Measurements from ENCODE around the gene PLCL2. TPM values are rescaled to one million over a fixed set of nuclear protein-coding genes. Genes with fewer than 3 reads are reported as not detected.

PLCL2 gene
- total RNA-seq, 1 experiment from 2014 or later, result 0.07 TPM

DNA sequence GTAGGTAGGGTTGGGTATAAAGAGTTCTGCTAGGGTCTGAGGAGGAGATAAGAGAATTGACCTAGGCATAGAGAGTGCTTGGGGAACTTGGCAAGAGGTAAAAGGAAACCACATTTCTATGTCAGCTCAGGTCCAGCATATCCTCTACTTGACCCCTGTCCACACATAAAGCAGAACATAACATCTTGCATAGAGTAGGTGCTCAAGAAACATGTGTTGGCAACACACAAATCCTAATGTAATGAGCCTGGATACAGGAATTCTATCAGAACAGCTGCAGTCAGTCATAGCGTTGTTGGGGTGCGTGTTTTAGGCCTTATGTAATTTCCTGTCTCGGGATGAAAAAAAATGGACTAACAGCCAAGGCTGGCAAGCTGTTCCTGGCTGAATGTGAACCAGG, 35.0 kb upstream of the PLCL2 start:
- no peak for DNase-seq
- H3K4me3 Mint-ChIP-seq (ENCODE audit: unreplicated experiment), result no peak overlapping the region
- CTCF ChIA-PET, result no interaction called here
- POLR2A ChIA-PET, result no interaction called here
- Histone ChIP-seq H3K4me3 (ENCODE audit: low read depth, low read length) (no peak overlapping the region), H3K9me3 (no peaks in the 10 kb centered on the region), H3K4me1 (no peaks in the 10 kb centered on the region), H3K27me3 (replicated peaks; ENCODE audit: control insufficient read depth, insufficient read depth, low read length) (no peaks in the 10 kb centered on the region), H3K36me3 (ENCODE audit: control insufficient read depth, insufficient read depth, low read length) (no peaks in the 10 kb centered on the region)
- TF ChIP-seq, protein P1, sequence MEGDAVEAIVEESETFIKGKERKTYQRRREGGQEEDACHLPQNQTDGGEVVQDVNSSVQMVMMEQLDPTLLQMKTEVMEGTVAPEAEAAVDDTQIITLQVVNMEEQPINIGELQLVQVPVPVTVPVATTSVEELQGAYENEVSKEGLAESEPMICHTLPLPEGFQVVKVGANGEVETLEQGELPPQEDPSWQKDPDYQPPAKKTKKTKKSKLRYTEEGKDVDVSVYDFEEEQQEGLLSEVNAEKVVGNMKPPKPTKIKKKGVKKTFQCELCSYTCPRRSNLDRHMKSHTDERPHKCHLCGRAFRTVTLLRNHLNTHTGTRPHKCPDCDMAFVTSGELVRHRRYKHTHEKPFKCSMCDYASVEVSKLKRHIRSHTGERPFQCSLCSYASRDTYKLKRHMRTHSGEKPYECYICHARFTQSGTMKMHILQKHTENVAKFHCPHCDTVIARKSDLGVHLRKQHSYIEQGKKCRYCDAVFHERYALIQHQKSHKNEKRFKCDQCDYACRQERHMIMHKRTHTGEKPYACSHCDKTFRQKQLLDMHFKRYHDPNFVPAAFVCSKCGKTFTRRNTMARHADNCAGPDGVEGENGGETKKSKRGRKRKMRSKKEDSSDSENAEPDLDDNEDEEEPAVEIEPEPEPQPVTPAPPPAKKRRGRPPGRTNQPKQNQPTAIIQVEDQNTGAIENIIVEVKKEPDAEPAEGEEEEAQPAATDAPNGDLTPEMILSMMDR (IDR thresholded peaks at IDR 0.05; ENCODE audit: insufficient read depth in 1 of 2, low read depth in 1 of 2, low read length in 1 of 2, severe bottlenecking in 1 of 2, unreplicated experiment in 1 of 2), result no peak
- peaks cover 21% of the 10 kb centered on the region for H3K27me3 Mint-ChIP-seq (ENCODE audit: insufficient read depth, unreplicated experiment)
- H3K4me1 Mint-ChIP-seq (ENCODE audit: low read depth, unreplicated experiment), result no peaks in the 10 kb centered on the region
- intact Hi-C loops (cut with micrococcal nuclease; ENCODE audit: unreplicated experiment), result loop anchor here (10.0 kb wide), 1 partner anchor 245 kb away; the partner anchor contains the start of gene DAZL
- no peaks in the 10 kb centered on the region for H3K36me3 Mint-ChIP-seq (ENCODE audit: insufficient read depth, unreplicated experiment)
- no peak overlapping the region for H3K27ac Mint-ChIP-seq (ENCODE audit: unreplicated experiment)
- H3K9me3 Mint-ChIP-seq (ENCODE audit: unreplicated experiment), result no peaks in the 10 kb centered on the region
- no TSS peak for BruUV-seq (replicated peaks)

DNA sequence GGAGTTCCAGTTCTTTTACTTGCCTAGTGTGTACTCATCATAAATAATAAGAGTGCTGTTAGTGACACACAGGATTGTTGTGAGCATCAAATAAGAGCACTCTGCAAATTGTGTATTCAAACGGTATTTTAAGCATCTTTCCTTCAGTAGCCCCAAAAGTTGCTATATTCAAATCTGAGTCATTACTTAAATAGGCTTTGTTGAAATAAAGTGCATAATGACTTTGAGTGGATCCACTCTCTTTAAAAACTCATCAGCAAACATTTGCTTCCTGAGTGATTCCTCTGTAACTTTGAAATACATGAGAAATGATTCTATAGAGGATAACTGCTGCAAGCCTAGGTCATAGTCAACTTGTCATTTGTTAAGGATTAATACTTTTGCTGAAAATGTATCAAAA, 29.3 kb upstream of the PLCL2 start:
- H3K9me3 Mint-ChIP-seq (ENCODE audit: unreplicated experiment), result no peaks in the 10 kb centered on the region
- BruUV-seq (replicated peaks), result no TSS peak

DNA sequence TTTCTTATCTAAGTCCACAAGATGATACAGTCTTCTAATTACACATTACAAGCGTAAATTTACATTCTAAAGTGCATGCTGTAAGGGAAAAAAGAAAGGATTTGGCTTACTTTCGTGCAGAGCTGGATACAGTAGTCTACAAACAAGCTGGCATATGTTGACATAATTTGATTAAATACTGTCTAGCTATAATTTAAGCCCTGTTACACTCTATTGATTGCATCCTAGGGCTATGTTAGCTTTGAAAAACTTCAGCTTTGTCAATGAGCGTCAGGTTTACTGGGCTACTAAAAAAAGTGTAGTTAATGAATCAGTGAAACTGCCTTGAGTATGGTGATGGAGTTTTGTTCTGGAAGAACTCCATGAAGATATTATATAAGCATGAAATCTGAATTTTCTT, 24.5 kb upstream of the PLCL2 start:
- no peak for DNase-seq
- H3K27me3 Mint-ChIP-seq (ENCODE audit: insufficient read depth, unreplicated experiment), result peaks cover 2% of the 10 kb centered on the region
- no peak overlapping the region for H3K27ac Mint-ChIP-seq (ENCODE audit: unreplicated experiment)
- Histone ChIP-seq H3K9me3 (no peaks in the 10 kb centered on the region), H3K4me1 (peaks cover 5% of the 10 kb centered on the region; the same call in 1 of the 2 replicates), H3K27me3 (replicated peaks; ENCODE audit: control insufficient read depth, insufficient read depth, low read length) (no peaks in the 10 kb centered on the region), H3K4me3 (ENCODE audit: low read depth, low read length) (no peak overlapping the region), H3K36me3 (ENCODE audit: control insufficient read depth, insufficient read depth, low read length) (no peaks in the 10 kb centered on the region)
- CTCF ChIA-PET, result no interaction called here
- H3K4me3 Mint-ChIP-seq (ENCODE audit: unreplicated experiment), result no peak overlapping the region
- H3K36me3 Mint-ChIP-seq (ENCODE audit: insufficient read depth, unreplicated experiment), result no peaks in the 10 kb centered on the region
- BruUV-seq (replicated peaks), result no TSS peak
- TF ChIP-seq, protein P1 (IDR thresholded peaks at IDR 0.05; ENCODE audit: insufficient read depth in 1 of 2, low read depth in 1 of 2, low read length in 1 of 2, severe bottlenecking in 1 of 2, unreplicated experiment in 1 of 2), result no peak
- POLR2A ChIA-PET, result interaction anchor here (0.6 kb wide), 1 partner anchor 24 kb away, joined by 7 read pairs; the partner anchor contains the start of gene PLCL2
- H3K9me3 Mint-ChIP-seq (ENCODE audit: unreplicated experiment), result no peaks in the 10 kb centered on the region
- intact Hi-C loops (cut with micrococcal nuclease; ENCODE audit: unreplicated experiment), result no loop called here
- no peaks in the 10 kb centered on the region for H3K4me1 Mint-ChIP-seq (ENCODE audit: low read depth, unreplicated experiment)

More for the DNA sequence above, 29.3 kb upstream of the PLCL2 start:
- no peaks in the 10 kb centered on the region for H3K4me1 ChIP-seq
- TF ChIP-seq, protein P1 (IDR thresholded peaks at IDR 0.05; ENCODE audit: insufficient read depth in 1 of 2, low read depth in 1 of 2, low read length in 1 of 2, severe bottlenecking in 1 of 2, unreplicated experiment in 1 of 2), result no peak
- intact Hi-C loops (cut with micrococcal nuclease; ENCODE audit: unreplicated experiment), result no loop called here
- no peak overlapping the region for H3K4me3 Mint-ChIP-seq (ENCODE audit: unreplicated experiment)
- ChIA-PET POLR2A (no interaction called here), CTCF (no interaction called here)
- H3K36me3 ChIP-seq (ENCODE audit: control insufficient read depth, insufficient read depth, low read length), result no peaks in the 10 kb centered on the region
- no peak overlapping the region for H3K27ac Mint-ChIP-seq (ENCODE audit: unreplicated experiment)
- H3K4me3 ChIP-seq (ENCODE audit: low read depth, low read length), result no peak overlapping the region
- no peaks in the 10 kb centered on the region for H3K27me3 ChIP-seq (replicated peaks; ENCODE audit: control insufficient read depth, insufficient read depth, low read length)
- no peaks in the 10 kb centered on the region for H3K9me3 ChIP-seq
- no peaks in the 10 kb centered on the region for H3K4me1 Mint-ChIP-seq (ENCODE audit: low read depth, unreplicated experiment)
- peaks cover 4% of the 10 kb centered on the region for H3K27me3 Mint-ChIP-seq (ENCODE audit: insufficient read depth, unreplicated experiment)
- H3K36me3 Mint-ChIP-seq (ENCODE audit: insufficient read depth, unreplicated experiment), result no peaks in the 10 kb centered on the region
- no peak for DNase-seq
